ENCODE measurements around the gene PLEKHH1.
"Not testable (repeated sequence)": the region's sequence is repeated elsewhere in the genome, so short reads cannot be mapped to it uniquely, and the experiment has no call there.

The PLEKHH1 gene

DNA sequence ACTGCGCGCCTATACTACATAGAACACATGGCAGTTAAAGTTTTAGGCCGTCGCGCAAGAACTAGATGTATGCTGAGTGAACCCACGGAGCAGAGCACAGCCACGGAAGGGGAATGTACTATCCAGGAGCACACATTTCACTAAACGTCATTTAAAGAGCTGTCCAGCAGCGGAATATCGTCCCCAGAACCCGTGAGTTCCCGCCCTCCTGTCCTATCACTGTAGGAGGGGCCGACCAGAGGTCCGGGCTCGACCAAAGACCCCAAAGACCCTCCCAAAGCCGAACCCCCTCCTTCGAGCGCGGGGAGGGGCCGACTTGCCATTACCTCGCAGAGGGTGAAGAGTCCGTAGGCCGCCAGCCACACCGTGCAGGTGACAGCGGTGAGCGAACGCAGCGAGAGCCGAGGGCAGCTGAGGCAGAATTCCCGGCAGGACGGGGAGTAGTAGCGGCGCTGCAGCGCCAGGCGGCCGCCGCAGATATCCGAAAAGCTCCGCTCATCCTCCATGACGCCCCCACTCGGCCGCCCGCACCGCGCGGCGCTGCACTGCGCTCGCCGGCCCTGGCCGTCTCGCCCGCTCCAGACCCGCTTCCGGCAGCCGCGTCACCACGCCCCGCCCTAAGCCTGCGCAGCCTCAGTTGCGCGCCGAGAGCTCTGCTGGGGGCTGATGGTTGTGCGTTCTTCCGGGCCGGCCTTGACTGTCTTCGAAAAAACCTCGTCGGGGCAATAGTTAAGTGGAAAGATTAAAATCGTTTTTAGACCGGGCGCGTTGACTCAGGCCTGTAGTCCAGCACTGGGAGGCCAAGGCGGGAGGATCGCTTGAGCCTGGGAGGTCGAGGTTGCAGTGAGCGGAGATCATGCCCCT is 66.8 kb downstream of the PLEKHH1 start, which contains the start of gene PIGH:
Gene PIGH (minus strand): TSS at position 571 of the 864 bp plus-strand sequence. CDS start 65 bp downstream, at position 506.
- H3K4me3 ChIP-seq (replicated peaks; ENCODE audit: low read depth, low read length), result peak within 1 kb of the TSS; percentile 60
- peak; percentile 51 for DNase-seq (ENCODE audit: extremely low read depth, low read depth)
- TF ChIP-seq, protein P1, sequence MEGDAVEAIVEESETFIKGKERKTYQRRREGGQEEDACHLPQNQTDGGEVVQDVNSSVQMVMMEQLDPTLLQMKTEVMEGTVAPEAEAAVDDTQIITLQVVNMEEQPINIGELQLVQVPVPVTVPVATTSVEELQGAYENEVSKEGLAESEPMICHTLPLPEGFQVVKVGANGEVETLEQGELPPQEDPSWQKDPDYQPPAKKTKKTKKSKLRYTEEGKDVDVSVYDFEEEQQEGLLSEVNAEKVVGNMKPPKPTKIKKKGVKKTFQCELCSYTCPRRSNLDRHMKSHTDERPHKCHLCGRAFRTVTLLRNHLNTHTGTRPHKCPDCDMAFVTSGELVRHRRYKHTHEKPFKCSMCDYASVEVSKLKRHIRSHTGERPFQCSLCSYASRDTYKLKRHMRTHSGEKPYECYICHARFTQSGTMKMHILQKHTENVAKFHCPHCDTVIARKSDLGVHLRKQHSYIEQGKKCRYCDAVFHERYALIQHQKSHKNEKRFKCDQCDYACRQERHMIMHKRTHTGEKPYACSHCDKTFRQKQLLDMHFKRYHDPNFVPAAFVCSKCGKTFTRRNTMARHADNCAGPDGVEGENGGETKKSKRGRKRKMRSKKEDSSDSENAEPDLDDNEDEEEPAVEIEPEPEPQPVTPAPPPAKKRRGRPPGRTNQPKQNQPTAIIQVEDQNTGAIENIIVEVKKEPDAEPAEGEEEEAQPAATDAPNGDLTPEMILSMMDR (IDR thresholded peaks at IDR 0.05; ENCODE audit: low read depth, low read length, missing control alignments), result peak; percentile 49

DNA sequence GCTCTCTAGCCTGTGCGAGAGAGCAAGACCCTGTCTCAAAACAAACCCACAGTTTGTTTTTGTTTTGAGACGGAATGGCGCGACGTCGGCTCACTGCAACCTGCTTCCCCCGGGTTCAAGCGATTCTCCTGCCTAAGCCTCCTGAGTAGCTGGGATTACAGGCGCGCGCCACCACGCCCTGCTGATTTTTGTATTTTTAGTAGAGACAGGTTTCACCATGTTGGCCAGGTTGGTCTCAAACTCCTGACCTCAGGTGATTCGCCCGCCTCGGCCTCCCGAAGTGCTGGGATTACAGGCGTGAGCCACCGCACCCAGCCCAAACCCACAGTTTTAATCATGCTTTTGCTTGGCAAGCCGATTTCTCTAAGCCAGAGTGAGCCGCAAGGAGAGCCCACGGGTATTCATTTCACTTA is 67.5 kb downstream of the PLEKHH1 start:
- H3K4me3 ChIP-seq (replicated peaks; ENCODE audit: low read depth, low read length), result peak overlapping the region; percentile 60
- DNase-seq (ENCODE audit: extremely low read depth, low read depth), result not testable (repeated sequence)

DNA sequence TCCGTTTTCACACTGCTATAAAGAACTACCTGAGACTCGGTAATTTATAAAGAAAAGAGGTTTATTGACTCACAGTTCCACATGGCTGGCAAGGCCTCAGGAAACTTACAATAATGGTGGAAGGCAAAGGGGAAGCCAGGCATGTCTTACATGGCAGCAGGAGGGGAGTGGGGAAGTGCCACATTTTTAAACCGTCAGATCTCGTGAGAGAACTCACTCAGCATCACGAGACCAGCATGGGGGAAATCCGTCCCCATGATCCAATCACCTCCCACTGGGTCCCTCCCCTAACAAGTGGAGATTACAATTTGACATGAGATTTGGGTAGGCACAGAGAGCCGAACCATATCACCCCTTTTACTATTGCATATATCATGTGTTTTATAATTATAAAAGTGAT is 69.0 kb downstream of the PLEKHH1 start:
- no peak overlapping the region for H3K4me3 ChIP-seq (replicated peaks; ENCODE audit: low read depth, low read length)
- TF ChIP-seq, protein P1 (IDR thresholded peaks at IDR 0.05; ENCODE audit: low read depth, low read length, missing control alignments), result no peak
- no peak for DNase-seq (ENCODE audit: extremely low read depth, low read depth)

DNA sequence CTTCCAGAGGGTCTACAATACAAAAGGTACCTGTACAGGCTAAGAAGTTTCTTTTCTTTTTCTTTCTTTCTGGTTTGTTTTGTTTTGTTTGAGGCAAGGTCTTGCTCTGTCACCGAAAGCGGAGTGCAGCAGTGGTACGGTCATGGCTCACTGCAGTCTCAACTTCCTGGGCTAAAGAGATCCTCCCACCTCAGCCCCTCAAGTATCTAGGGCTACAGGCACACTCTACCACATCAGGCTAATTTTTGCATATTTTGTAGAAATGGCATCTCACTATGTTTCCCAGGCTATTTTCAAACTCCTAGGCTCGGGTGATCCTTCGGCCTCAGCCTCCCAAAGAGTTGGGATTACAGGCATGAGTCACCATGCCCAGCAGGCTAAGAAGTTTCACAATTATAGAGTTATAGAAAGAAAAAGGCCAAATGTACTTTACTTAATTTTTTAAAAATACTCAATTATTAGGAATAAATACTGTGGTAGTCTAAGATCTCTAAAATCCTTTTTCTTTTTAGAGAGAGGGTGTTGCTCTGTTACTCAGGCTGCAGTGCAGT is 70.0 kb downstream of the PLEKHH1 start:
- TF ChIP-seq, protein P1 (IDR thresholded peaks at IDR 0.05; ENCODE audit: low read depth, low read length, missing control alignments), result no peak
- H3K4me3 ChIP-seq (replicated peaks; ENCODE audit: low read depth, low read length), result no peak overlapping the region
- no peak for DNase-seq (ENCODE audit: extremely low read depth, low read depth)

DNA sequence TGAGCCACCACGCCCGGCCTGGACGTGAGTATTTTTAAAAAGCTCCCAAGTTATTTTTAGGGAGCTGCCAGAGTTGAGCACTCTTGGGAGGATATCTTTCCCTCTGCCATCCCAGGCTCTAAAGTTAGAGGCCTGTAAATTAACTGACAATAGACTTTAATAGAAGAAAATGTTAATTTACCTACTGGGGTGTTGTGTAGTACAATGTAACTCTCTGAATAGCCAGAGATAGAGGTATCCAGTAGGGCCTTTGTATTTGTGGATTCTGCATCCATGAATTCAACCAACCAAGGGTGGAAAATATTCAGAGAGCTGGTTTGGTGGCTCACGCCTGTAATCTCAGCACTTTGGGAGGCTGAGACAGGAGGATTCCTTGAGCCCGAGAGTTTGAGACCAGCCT is 74.6 kb downstream of the PLEKHH1 start:
- H3K4me3 ChIP-seq (replicated peaks; ENCODE audit: low read depth, low read length), result no peak overlapping the region
- no peak for DNase-seq (ENCODE audit: extremely low read depth, low read depth)
- TF ChIP-seq, protein P1 (IDR thresholded peaks at IDR 0.05; ENCODE audit: low read depth, low read length, missing control alignments), result no peak

DNA sequence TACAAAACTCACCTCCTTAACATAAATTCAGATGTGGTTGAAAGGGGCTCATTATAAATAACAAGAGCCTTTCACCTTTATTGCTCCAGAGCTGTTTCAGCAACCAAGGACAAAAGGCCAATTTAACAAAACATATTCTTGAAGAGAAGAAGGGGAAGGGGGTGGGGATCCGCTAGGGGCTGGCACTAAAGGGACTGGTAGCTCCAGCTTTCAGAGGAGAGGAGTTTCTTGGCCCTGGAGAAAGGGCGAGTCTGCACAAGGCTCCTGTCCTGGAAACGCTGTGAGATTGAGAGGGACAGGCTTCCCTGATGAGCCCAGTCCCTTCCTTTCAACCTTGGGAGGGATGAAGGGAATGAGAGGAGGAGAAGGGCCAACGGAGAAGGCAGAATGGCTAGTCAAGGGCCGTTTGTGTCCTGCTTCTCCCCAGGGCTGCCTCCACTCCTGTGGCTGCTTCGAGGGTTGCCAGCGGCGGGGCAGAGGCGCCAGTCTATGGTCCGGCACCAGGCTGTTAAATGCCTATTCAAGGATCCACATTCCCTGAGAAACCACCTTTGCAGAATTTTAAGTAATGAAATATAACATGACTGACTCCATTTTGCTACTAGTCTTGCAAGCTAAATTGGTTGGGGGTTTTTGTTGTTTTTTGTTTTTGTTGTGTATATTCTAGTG is 76.7 kb downstream of the PLEKHH1 start:
- no peak for DNase-seq (ENCODE audit: extremely low read depth, low read depth)
- TF ChIP-seq, protein P1 (IDR thresholded peaks at IDR 0.05; ENCODE audit: low read depth, low read length, missing control alignments), result no peak
- H3K4me3 ChIP-seq (replicated peaks; ENCODE audit: low read depth, low read length), result no peak overlapping the region

DNA sequence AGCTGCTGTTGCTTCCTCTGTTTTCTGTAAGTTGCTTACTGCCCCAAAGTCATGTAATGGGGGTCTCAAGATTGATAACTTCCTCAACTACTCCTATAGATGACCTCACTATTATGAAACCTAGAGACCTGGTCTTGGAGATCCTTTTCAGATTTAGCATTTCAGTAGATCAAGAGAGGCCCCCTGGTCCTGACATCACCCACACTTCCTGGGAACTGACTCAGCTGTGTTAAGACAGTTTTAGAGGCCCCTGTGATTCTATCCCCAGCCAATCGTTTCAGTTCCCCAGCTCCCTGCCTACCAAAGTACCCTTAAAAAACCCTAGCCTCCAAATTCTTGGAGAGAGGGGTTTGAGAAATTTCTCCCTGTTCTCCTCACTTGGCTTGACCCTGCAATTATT is 77.4 kb downstream of the PLEKHH1 start:
- H3K4me3 ChIP-seq (replicated peaks; ENCODE audit: low read depth, low read length), result no peak overlapping the region
- TF ChIP-seq, protein P1 (IDR thresholded peaks at IDR 0.05; ENCODE audit: low read depth, low read length, missing control alignments), result no peak
- DNase-seq (ENCODE audit: extremely low read depth, low read depth), result no peak
